K562 (cell line): ENCODE data around the gene PBX1. TPM values are rescaled to one million over a fixed set of nuclear protein-coding genes. Genes with fewer than 3 reads are reported as not detected.

Experiments
- CTBP1 ChIP-seq: fragments of 450-650 bp; IDR thresholded peaks from 2 replicates; pipeline ENCODE4 v1.6.1; 2016; ENCODE audit warnings: borderline replicate concordance
- EGR1 ChIP-seq: fragments of 450-650 bp; conservative IDR thresholded peaks from 2 replicates; pipeline ENCODE4 v1.6.1; 2017; ENCODE audit warnings: mild to moderate bottlenecking
- EHMT2 ChIP-seq: fragments of 450-650 bp; IDR thresholded peaks from 2 replicates; pipeline ENCODE4 v1.6.1; 2018; ENCODE audit warnings: antibody characterized with exemption
- ESRRB ChIP-seq: fragments of 250-450 bp; sonication (Bioruptor Pico); IDR thresholded peaks from 2 replicates; pipeline ENCODE4 v1.5.0; 2020; ENCODE audit warnings: mild to moderate bottlenecking, moderate library complexity, borderline replicate concordance
- GMEB1 ChIP-seq: fragments of 250-450 bp; sonication (Bioruptor Pico); IDR thresholded peaks from 2 replicates; pipeline ENCODE4 v1.4.0; 2020; ENCODE audit warnings: mild to moderate bottlenecking
- HMBOX1 ChIP-seq: sonication (generic); IDR thresholded peaks from 2 replicates; pipeline ENCODE4 v1.6.1; 2016
- HSF4 ChIP-seq: fragments of 250-450 bp; sonication (Bioruptor Pico); IDR thresholded peaks from 2 replicates; pipeline ENCODE4 v2.1.2; 2022; ENCODE audit warnings: mild to moderate bottlenecking, moderate library complexity, borderline replicate concordance
- MTF1 ChIP-seq: fragments of 250-450 bp; sonication (Bioruptor Pico); IDR thresholded peaks from 2 replicates; pipeline ENCODE4 v1.9.0; 2021; ENCODE audit warnings: moderate library complexity, mild to moderate bottlenecking, inconsistent platforms, borderline replicate concordance
- NFRKB ChIP-seq: fragments of 450-650 bp; IDR thresholded peaks from 2 replicates; pipeline ENCODE4 v1.6.1; 2016; ENCODE audit warnings: low read depth
- PHF20 ChIP-seq: fragments of 450-650 bp; IDR thresholded peaks from 2 replicates; pipeline ENCODE4 v1.6.1; 2018; ENCODE audit not compliant: partially characterized antibody
- POLR2AphosphoS2 ChIP-seq: IDR thresholded peaks from 2 replicates; pipeline ENCODE4 v1.6.1; 2012; ENCODE audit warnings: low read length, improper control_type of control experiment
- USF1 ChIP-seq: sonication (generic); formaldehyde crosslinking; IDR thresholded peaks from 2 replicates; pipeline ENCODE4 v1.9.0; 2022; ENCODE audit warnings: mild to moderate bottlenecking, missing genetic modification reagents
- ZBTB9 ChIP-seq: fragments of 450-650 bp; formaldehyde crosslinking; IDR thresholded peaks from 2 replicates; pipeline ENCODE4 v1.4.0; 2020; ENCODE audit warnings: mild to moderate bottlenecking, moderate library complexity
- ZFP36 ChIP-seq: fragments of 150-350 bp; IDR thresholded peaks from 2 replicates; pipeline ENCODE4 v1.6.1; 2018; ENCODE audit warnings: low read length, low read depth; ENCODE audit not compliant: partially characterized antibody
- ZMIZ1 ChIP-seq, 2 experiments: fragments of 150-350 bp in 1 of 2; IDR thresholded peaks; 2 replicates each; pipeline ENCODE4 v1.6.1; 2012 to 2016; ENCODE audit warnings: low read depth in 2 of 2, low read length in 2 of 2, mild to moderate bottlenecking in 1 of 2, moderate library complexity in 1 of 2
- ZNF696 ChIP-seq: fragments of 250-450 bp; sonication (Bioruptor Pico); conservative IDR thresholded peaks from 2 replicates; pipeline ENCODE4 v1.4.0; 2020; ENCODE audit warnings: mild to moderate bottlenecking, moderate library complexity
- polyA plus RNA-seq, 8 experiments: library from polyadenylated mRNA; depleted of rRNA in 4 of 8; stranded (reverse) in 5 of 8; unstranded in 3 of 8; fragments of >200 nt; fragmentation: Nextera tagmentation in 2 of 8; fragmentation: Illumina TruSeq in 1 of 8; extraction: Ambion mirVana in 2 of 8; extraction: Trizol in 1 of 8; gene quantifications; 2 replicates each; pipeline versions ENCODE4 v1.2.1 to v1.2.3, GENCODE V29; 2011 to 2014; ENCODE audit warnings: inconsistent platforms in 1 of 8, missing spikeins in 1 of 8
- total RNA-seq, 7 experiments: library from RNA; depleted of rRNA in 6 of 7; stranded (reverse); fragments of >200 nt in 6 of 7; fragmentation: Illumina TruSeq in 2 of 7; extraction: Trizol in 2 of 7; gene quantifications; 2 replicates each; pipeline versions ENCODE4 v1.2.1 to v1.2.3, GENCODE V29; 2011 to 2021; ENCODE audit warnings: low replicate concordance in 1 of 7

PBX1 gene
- total and polyA plus RNA-seq, 9 of the 15 experiments (the other 6 are each of a cell fraction or from before 2014, with no cell fraction given) = 0.03 to 0.62 (median 0.17) TPM

- TF ChIP-seq USF1 (CRISPR knock-in tag) (no peak; the same call in 1 of the 2 replicates), POLR2AphosphoS2 (no peak), EGR1 (peak; percentile 69), GMEB1 (CRISPR knock-in tag) (peak; percentile 52; the same call in 1 of the 2 replicates), EHMT2 (no peak), ZNF696 (no peak), HSF4 (CRISPR knock-in tag) (peak; percentile 74; the same call in 1 of the 2 replicates), CTBP1 (peak; percentile 91), PHF20 (no peak), ZBTB9 (CRISPR knock-in tag) (peak; percentile 70; the same call in 1 of the 2 replicates), MTF1 (CRISPR knock-in tag) (no peak), HMBOX1 (peak; percentile 61; the same call in 1 of the 2 replicates), ESRRB (peak; percentile 33; the same call in 1 of the 2 replicates), ZFP36 (no peak), NFRKB (no peak), ZMIZ1 (IDR thresholded peaks at IDR 0.05; ENCODE audit: low read depth in 2 of 2, low read length in 2 of 2) (peak in 1 of 2 experiments; percentile 98; a peak in 2 of 4 replicates)
Measured at GRCh38 chr1:164712131-164713036, 153.4 kb downstream of the PBX1 start (continued).
